BLaER1 (cell line): Measurements from ENCODE around the gene PPP1R36.

ENCODE experiments used
- H3K27ac ChIP-seq: shearing (Covaris generic); formaldehyde crosslinking; 2 replicates; pipeline ENCODE4 v1.8.1; 2022
- H3K27me3 ChIP-seq: shearing (Covaris generic); formaldehyde crosslinking; 2 replicates; pipeline ENCODE4 v1.8.1; 2022
- H3K36me3 ChIP-seq: shearing (Covaris generic); formaldehyde crosslinking; 2 replicates; pipeline ENCODE4 v1.8.1; 2022
- H3K4me1 ChIP-seq: shearing (Covaris generic); formaldehyde crosslinking; 2 replicates; pipeline ENCODE4 v1.8.1; 2022
- H3K4me2 ChIP-seq: shearing (Covaris generic); formaldehyde crosslinking; 2 replicates; pipeline ENCODE4 v1.8.1; 2022
- H3K4me3 ChIP-seq: shearing (Covaris generic); formaldehyde crosslinking; 2 replicates; pipeline ENCODE4 v1.8.1; 2022
- H3K9ac ChIP-seq: shearing (Covaris generic); formaldehyde crosslinking; 2 replicates; pipeline ENCODE4 v1.8.1; 2022
- H3K9me3 ChIP-seq: shearing (Covaris generic); formaldehyde crosslinking; 2 replicates; pipeline ENCODE4 v1.8.1; 2022
- H4K20me1 ChIP-seq: shearing (Covaris generic); formaldehyde crosslinking; 2 replicates; pipeline ENCODE4 v1.8.1; 2022
- Cebpa-rat ChIP-seq: shearing (Covaris generic); IDR thresholded peaks from 2 replicates; pipeline ENCODE4 v1.8.1; 2022

PPP1R36 gene

DNA sequence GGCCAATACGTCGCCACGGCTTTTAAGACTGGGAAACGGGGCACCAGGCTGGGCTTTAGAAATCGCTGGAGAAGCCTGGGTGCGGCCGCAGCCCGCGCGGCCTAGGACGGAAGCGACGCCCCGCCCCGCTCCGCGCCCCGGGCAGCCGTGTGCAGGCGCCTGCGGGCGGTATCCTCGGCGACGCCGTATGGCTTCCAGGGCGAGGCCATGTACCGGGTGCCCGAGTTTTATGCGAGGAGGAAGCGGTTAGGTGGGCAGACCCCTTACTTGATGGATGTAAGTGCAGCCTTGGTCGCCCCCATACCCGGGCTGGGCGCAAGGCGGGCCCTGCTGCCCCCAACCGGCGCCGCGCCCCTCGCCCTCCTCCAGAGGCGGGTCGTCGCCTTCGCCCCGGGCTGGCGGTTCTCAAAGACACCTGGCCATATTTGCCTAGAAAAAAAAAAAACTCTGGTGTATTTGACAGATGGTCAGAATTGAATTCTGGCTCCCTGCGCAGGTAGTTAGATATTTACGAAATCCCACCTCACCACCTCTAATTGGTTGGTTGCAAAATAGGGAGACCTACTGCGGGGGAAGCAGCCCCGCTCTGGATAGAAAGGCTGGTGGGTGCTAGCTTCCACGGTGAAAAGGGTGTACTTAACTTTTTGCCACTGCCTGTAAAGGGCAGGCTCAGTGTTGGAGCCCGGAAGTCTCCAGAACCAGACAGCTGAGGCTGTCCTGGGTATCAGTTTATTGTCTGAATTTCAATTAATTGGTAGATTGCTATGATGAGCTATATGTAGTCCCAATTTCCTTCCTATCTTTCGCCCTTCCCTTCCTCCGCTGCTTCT, at the start of gene PPP1R36:
TSS of gene PPP1R36 (plus strand) at position 171 of the 830 bp plus-strand sequence. CDS start at position 208, 37 bp downstream.
- Histone ChIP-seq H3K4me3 (peak within 1 kb of the TSS; percentile 55), H3K4me1 (no peaks in the 10 kb centered on the region), H3K4me2 (peak within 1 kb of the TSS; percentile 67), H3K9ac (no peak within 1 kb of the TSS), H3K27me3 (peaks cover 31% of the 10 kb centered on the region), H3K27ac (no peak within 1 kb of the TSS), H4K20me1 (no peaks in the 10 kb centered on the region), H3K9me3 (peaks cover 12% of the 10 kb centered on the region; the same call in 1 of the 2 replicates), H3K36me3 (no peaks in the 10 kb centered on the region)
- TF ChIP-seq Cebpa-rat = no peak

- Histone ChIP-seq H3K9me3 (no peaks in the 10 kb centered on the region), H3K9ac (no peak overlapping the region), H3K4me3 (no peak overlapping the region), H3K27ac (no peak overlapping the region), H3K27me3 (no peaks in the 10 kb centered on the region), H3K4me2 (peak overlapping the region; percentile 94), H3K4me1 (peaks cover 36% of the 10 kb centered on the region), H4K20me1 (peaks cover 17% of the 10 kb centered on the region), H3K36me3 (peaks cover 22% of the 10 kb centered on the region)
- no peak for TF ChIP-seq Cebpa-rat
Measured at GRCh38 chr14:64500088-64500487, 49.7 kb upstream of the PPP1R36 start.

- Histone ChIP-seq H3K4me3 (peak overlapping the region; percentile 94), H3K4me1 (peaks cover 46% of the 10 kb centered on the region), H3K9ac (peak overlapping the region; percentile 100), H3K36me3 (peaks cover 11% of the 10 kb centered on the region; the same call in 1 of the 2 replicates), H3K4me2 (peak overlapping the region; percentile 94), H3K27me3 (no peaks in the 10 kb centered on the region), H4K20me1 (peaks cover 29% of the 10 kb centered on the region), H3K9me3 (no peaks in the 10 kb centered on the region), H3K27ac (peak overlapping the region; percentile 28)
- TF ChIP-seq Cebpa-rat = no peak
Measured at GRCh38 chr14:64501411-64502171, 48.2 kb upstream of the PPP1R36 start.

DNA sequence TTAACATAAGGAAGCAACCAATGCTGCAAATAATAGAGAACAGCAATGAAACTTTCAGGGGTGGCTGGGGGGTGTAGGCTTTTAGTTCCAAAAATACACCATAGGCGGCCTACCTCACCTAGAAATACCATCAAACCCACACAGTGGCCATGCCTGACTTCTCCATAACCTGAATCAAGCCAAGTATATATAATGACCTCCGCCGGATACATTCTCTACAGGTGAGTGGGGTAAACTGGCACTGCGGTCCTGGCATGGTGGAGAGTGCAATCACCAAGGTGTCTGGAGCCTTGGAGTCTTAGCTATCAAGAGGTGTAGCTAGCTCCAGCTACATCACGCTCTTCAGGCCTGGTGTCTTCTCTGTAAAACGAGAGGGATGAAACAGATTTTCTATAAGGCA, 47.3 kb upstream of the PPP1R36 start:
- H3K27ac ChIP-seq = peak overlapping the region; percentile 100

DNA sequence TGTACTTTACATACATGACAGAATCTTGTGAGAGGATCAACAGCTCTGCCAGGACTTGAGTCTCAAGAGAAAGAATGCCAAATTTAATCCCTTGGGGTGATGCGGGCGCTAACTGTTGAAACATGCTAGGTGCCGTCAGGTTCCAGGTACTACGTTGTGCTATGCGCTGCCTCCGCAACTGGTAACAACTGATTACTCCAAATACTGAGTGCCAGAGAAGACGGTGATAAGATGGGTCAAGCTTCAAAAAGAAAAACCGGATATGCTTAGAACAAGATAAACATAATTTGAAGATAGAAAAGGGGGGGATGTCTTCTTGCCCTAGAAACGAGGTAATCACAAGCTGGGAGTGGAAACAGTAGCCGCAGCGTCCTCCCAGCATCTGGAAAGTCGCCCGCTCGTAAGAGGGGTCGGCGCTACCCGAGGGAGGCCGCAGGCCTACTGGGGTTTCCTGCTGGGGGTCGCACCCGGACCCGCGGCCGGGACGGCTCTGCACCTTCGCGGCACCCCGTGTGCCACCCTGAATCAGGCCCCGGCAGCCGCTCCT, 46.8 kb upstream of the PPP1R36 start:
- peak overlapping the region; percentile 94 for H3K4me3 ChIP-seq
- peak overlapping the region; percentile 100 for H3K27ac ChIP-seq
- peaks cover 43% of the 10 kb centered on the region for H4K20me1 ChIP-seq
- H3K9ac ChIP-seq = peak overlapping the region; percentile 100
- no peak for TF ChIP-seq Cebpa-rat
- H3K9me3 ChIP-seq = no peaks in the 10 kb centered on the region
- H3K4me2 ChIP-seq = peak overlapping the region; percentile 94
- no peaks in the 10 kb centered on the region for H3K27me3 ChIP-seq
- H3K4me1 ChIP-seq = peaks cover 60% of the 10 kb centered on the region
- H3K36me3 ChIP-seq = peaks cover 11% of the 10 kb centered on the region; the same call in 1 of the 2 replicates

More for the DNA sequence above, 47.3 kb upstream of the PPP1R36 start:
- TF ChIP-seq Cebpa-rat = no peak
- H4K20me1 ChIP-seq = peaks cover 38% of the 10 kb centered on the region
- peak overlapping the region; percentile 100 for H3K9ac ChIP-seq
- H3K4me1 ChIP-seq = peaks cover 55% of the 10 kb centered on the region
- peak overlapping the region; percentile 94 for H3K4me3 ChIP-seq
- H3K27me3 ChIP-seq = no peaks in the 10 kb centered on the region
- no peaks in the 10 kb centered on the region for H3K9me3 ChIP-seq
- peaks cover 11% of the 10 kb centered on the region; the same call in 1 of the 2 replicates for H3K36me3 ChIP-seq
- peak overlapping the region; percentile 94 for H3K4me2 ChIP-seq

- TF ChIP-seq Cebpa-rat = no peak
- Histone ChIP-seq H3K4me2 (peak within 1 kb of the TSS; percentile 94), H3K4me1 (peaks cover 63% of the 10 kb centered on the region), H3K9ac (peak within 1 kb of the TSS; percentile 100), H3K9me3 (no peaks in the 10 kb centered on the region), H3K27ac (peak within 1 kb of the TSS; percentile 100), H3K4me3 (peak within 1 kb of the TSS; percentile 94), H4K20me1 (peaks cover 50% of the 10 kb centered on the region), H3K27me3 (no peaks in the 10 kb centered on the region), H3K36me3 (peaks cover 7% of the 10 kb centered on the region; the same call in 1 of the 2 replicates)
Measured at GRCh38 chr14:64503434-64504309, 46.1 kb upstream of the PPP1R36 start, which contains the start of gene ZBTB25. Gene ZBTB25, minus strand, starts transcription at chr14:64503838. Its CDS starts 13,305 bp downstream, at chr14:64490533.

DNA sequence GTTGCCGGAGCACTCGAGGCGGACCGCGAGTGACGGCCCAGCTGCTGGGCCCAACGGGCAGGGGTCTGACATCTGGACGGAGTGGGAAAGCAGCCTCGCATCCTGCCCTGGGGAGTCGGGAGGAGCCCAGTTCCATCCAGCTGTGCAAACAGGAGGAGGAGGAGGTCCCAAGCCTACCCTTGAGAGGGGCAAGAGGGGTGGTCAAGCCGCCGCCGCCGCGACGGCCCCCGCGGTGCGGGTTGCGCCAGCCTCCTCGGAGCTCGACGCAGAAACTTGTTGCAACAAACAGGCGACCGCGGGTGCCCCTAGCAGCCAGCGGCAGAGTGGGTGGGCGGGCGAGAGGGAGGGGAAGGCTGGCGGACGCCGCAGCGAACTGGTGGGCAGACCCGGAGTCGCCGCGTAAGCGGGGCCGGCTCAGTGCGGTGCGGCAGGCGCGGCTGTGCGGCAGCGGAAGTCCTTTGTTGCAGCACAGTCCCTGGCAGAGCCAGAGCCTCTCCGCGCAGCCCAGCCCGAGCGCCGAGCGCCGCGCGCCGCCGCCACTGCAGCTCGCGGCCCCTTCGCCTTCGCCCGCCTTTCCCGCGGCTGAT, 45.4 kb upstream of the PPP1R36 start, which contains the start of gene ZBTB1:
TSS of gene ZBTB1 (plus strand) at position 461 of the 587 bp plus-strand sequence. CDS start 16,735 bp downstream, outside the sequence.
- Histone ChIP-seq H3K4me1 (peaks cover 70% of the 10 kb centered on the region), H3K9me3 (no peaks in the 10 kb centered on the region), H3K9ac (peak within 1 kb of the TSS; percentile 100), H3K4me2 (peak within 1 kb of the TSS; percentile 94), H3K27me3 (no peaks in the 10 kb centered on the region), H3K4me3 (peak within 1 kb of the TSS; percentile 94), H3K27ac (peak within 1 kb of the TSS; percentile 100), H4K20me1 (peaks cover 57% of the 10 kb centered on the region), H3K36me3 (no peaks in the 10 kb centered on the region)
- peak; percentile 24; the same call in 1 of the 2 replicates for TF ChIP-seq Cebpa-rat
